Tibial nerve (tissue), 4 donors: ENCODE data around the gene CACYBP. TPM values are rescaled to one million over a fixed set of nuclear protein-coding genes. Genes with fewer than 3 reads are reported as not detected.
"Not testable (repeated sequence)": the region's sequence is repeated elsewhere in the genome, so short reads cannot be mapped to it uniquely, and the experiment has no call there.

Experiments
- DNase-seq, 2 donors: peaks; one replicate each; pipeline ENCODE4 v3.0.0-alpha.2; 2019; ENCODE audit warnings: low spot score in 2 of 2
- H3K27ac ChIP-seq, 4 donors: fragments of 200-600 bp; sonication (generic) in 3 of 4; one replicate each; pipeline ENCODE4 v1.5.1; 2017 to 2019; ENCODE audit warnings: mild to moderate bottlenecking in 1 of 4
- H3K27me3 ChIP-seq, 2 donors: fragments of 200-600 bp; sonication (generic) in 1 of 2; one replicate each; pipeline versions ENCODE4 v1.5.1 to v1.6.0; 2017 to 2019
- H3K36me3 ChIP-seq, 3 donors: fragments of 200-600 bp; sonication (generic); one replicate each; pipeline ENCODE4 v1.5.1; 2018 to 2019
- H3K4me1 ChIP-seq, 4 donors: fragments of 200-600 bp; sonication (generic) in 3 of 4; one replicate each; pipeline ENCODE4 v1.5.1; 2017 to 2019
- H3K4me3 ChIP-seq, 4 donors: fragments of 200-600 bp; sonication (generic) in 3 of 4; one replicate each; pipeline ENCODE4 v1.5.1; 2017 to 2019; ENCODE audit warnings: mild to moderate bottlenecking in 1 of 4, moderate library complexity in 1 of 4
- H3K9me3 ChIP-seq, 4 donors: fragments of 200-600 bp; sonication (generic) in 3 of 4; one replicate each; pipeline ENCODE4 v1.5.1; 2017 to 2019
- EP300 ChIP-seq, 2 donors: sonication (generic); formaldehyde crosslinking; IDR thresholded peaks; one replicate each; pipeline ENCODE4 v1.6.1; 2017; ENCODE audit warnings: antibody characterized with exemption in 2 of 2, mild to moderate bottlenecking in 1 of 2
- POLR2A ChIP-seq, 2 donors: fragments of 450-650 bp; IDR thresholded peaks; one replicate each; pipeline ENCODE4 v1.6.1; 2017; ENCODE audit warnings: antibody characterized with exemption in 2 of 2, mild to moderate bottlenecking in 2 of 2, moderate library complexity in 2 of 2
- WGBS, 2 donors: methylation state at CpG; one replicate each; pipeline ENCODE4 v1.1.5; 2018; 5-methylcytosine and 5-hydroxymethylcytosine counted together
- total RNA-seq, 4 donors: library from RNA; depleted of rRNA; stranded (reverse); fragments of >200 nt; gene quantifications; one replicate each; pipeline ENCODE4 v1.1.0, GENCODE V29; 2016
- TF ChIP-seq, protein P1 (sequence below), 5 experiments: fragments of 200-600 bp in 3 of 5; fragments of 450-650 bp in 2 of 5; sonication (generic) in 3 of 5; IDR thresholded peaks; one replicate each; pipeline ENCODE4 v1.5.1; 2016 to 2019; ENCODE audit warnings: antibody characterized with exemption in 5 of 5, mild to moderate bottlenecking in 3 of 5, moderate library complexity in 2 of 5

The CACYBP gene
- total RNA-seq, 4 donors from 2014 or later = 60.8 to 165 (median 78.2) TPM

DNA sequence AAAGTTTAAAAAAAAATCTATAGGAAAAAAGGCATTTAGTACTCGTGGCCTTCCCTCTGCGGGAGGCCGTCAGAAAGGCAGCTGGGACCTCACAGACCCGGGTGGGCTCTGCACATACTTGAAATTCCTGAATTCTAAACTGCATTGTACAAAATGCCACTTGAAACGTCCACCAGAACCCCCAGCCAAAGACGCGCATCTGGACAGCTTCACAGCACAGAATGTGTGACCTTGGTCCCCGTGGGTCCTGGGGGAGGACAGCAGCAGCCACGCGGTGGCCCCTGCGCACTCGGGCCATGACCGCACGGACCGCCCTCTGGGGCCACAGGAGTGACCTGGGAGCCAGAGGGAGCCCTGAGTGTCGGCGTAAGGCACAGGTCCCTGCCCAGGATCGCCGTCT is 44.1 kb downstream of the CACYBP start:
- H3K9me3 ChIP-seq = no peaks in the 10 kb centered on the region
- no peaks in the 10 kb centered on the region for H3K4me1 ChIP-seq
- no peaks in the 10 kb centered on the region for H3K36me3 ChIP-seq
- DNase-seq = no peak
- no peaks in the 10 kb centered on the region for H3K27me3 ChIP-seq
- TF ChIP-seq EP300 (IDR thresholded peaks at IDR 0.05) (no peak), POLR2A (IDR thresholded peaks at IDR 0.05) (no peak)
- TF ChIP-seq, protein P1, sequence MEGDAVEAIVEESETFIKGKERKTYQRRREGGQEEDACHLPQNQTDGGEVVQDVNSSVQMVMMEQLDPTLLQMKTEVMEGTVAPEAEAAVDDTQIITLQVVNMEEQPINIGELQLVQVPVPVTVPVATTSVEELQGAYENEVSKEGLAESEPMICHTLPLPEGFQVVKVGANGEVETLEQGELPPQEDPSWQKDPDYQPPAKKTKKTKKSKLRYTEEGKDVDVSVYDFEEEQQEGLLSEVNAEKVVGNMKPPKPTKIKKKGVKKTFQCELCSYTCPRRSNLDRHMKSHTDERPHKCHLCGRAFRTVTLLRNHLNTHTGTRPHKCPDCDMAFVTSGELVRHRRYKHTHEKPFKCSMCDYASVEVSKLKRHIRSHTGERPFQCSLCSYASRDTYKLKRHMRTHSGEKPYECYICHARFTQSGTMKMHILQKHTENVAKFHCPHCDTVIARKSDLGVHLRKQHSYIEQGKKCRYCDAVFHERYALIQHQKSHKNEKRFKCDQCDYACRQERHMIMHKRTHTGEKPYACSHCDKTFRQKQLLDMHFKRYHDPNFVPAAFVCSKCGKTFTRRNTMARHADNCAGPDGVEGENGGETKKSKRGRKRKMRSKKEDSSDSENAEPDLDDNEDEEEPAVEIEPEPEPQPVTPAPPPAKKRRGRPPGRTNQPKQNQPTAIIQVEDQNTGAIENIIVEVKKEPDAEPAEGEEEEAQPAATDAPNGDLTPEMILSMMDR (IDR thresholded peaks at IDR 0.05) = no peak
- H3K27ac ChIP-seq = no peak overlapping the region
- 29 to 46% methylated on average over 19 of the region's 19 CpGs for WGBS, 2 donors
- no peak overlapping the region for H3K4me3 ChIP-seq

- H3K4me1 ChIP-seq, H3K9me3 ChIP-seq, H3K36me3 ChIP-seq, DNase-seq, H3K27me3 ChIP-seq, H3K4me3 ChIP-seq, H3K27ac ChIP-seq: not testable (repeated sequence)
- 89 to 91% methylated on average over 18 of the region's 18 CpGs for WGBS, 2 donors
Observed at GRCh38 chr1:175044591-175044990, 44.8 kb downstream of the CACYBP start.

GRCh38 chr1:175045097-175045496 is 45.4 kb downstream of the CACYBP start:
- DNase-seq = no peak
- no peak overlapping the region for H3K27ac ChIP-seq
- 93% methylated on average over 19 of the region's 19 CpGs for WGBS, 2 donors

DNA sequence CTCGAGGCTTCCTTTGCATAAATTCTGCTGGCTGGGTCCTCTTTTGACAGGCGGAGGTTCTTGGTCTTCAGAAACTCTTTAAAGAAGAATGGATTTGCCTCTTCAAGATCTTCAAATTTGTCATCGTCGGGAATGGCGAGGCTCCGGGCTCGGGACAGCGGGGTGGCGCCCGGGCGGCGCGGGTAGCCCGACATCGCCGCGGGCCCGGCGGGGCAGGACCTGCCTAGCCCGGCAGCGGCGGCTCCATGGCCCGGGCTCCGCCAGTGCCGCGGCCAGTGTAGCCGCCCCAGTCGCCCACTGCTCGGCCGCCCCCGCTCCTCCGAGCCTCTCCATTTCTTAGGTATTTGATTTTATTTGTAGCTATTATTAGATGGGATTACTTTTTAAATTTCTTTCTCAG is 45.8 kb downstream of the CACYBP start:
- Histone ChIP-seq H3K36me3 (no peaks in the 10 kb centered on the region), H3K4me3 (no peak overlapping the region), H3K9me3 (no peaks in the 10 kb centered on the region), H3K27me3 (no peaks in the 10 kb centered on the region), H3K27ac (no peak overlapping the region), H3K4me1 (no peaks in the 10 kb centered on the region)
- 97% methylated on average over 32 of the region's 32 CpGs for WGBS, 2 donors
- TF ChIP-seq POLR2A (IDR thresholded peaks at IDR 0.05) (no peak), EP300 (IDR thresholded peaks at IDR 0.05) (no peak)
- TF ChIP-seq, protein P1 (IDR thresholded peaks at IDR 0.05) = no peak
- DNase-seq = no peak

More at GRCh38 chr1:175045097-175045496, 45.4 kb downstream of the CACYBP start:
- Histone ChIP-seq H3K27me3 (no peaks in the 10 kb centered on the region), H3K9me3 (no peaks in the 10 kb centered on the region), H3K36me3 (no peaks in the 10 kb centered on the region), H3K4me3 (no peak overlapping the region), H3K4me1 (no peaks in the 10 kb centered on the region)
- TF ChIP-seq, protein P1 (IDR thresholded peaks at IDR 0.05) = no peak
- TF ChIP-seq EP300 (IDR thresholded peaks at IDR 0.05) (no peak), POLR2A (IDR thresholded peaks at IDR 0.05) (no peak)

DNA sequence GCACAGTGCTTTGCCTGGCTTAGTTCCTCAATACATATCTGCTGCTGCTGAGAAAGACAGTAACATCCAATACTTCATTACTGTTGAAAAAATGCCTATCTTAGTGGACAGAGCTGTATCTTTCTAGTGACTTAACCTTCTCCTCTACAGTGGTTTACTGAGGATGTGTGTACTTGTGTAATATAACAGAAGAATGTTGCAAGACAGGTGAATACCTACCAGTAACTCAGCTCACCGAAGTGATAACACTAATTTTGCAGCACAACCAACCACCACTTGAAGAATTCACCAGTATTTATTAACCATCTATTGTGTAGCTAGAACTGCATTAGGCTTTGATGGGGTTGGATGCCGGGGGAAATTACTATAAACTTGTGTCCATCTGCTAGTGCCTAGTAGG is 51.2 kb downstream of the CACYBP start:
- no peaks in the 10 kb centered on the region for H3K9me3 ChIP-seq
- TF ChIP-seq POLR2A (IDR thresholded peaks at IDR 0.05) (no peak), EP300 (IDR thresholded peaks at IDR 0.05) (no peak)
- TF ChIP-seq, protein P1 (IDR thresholded peaks at IDR 0.05) = no peak
- WGBS, 2 donors = 89 to 95% methylated on average over 2 of the region's 2 CpGs
- H3K4me3 ChIP-seq = no peak overlapping the region
- H3K27ac ChIP-seq = no peak overlapping the region
- no peak for DNase-seq
- no peaks in the 10 kb centered on the region for H3K4me1 ChIP-seq
- no peaks in the 10 kb centered on the region for H3K36me3 ChIP-seq
- H3K27me3 ChIP-seq = no peaks in the 10 kb centered on the region

- TF ChIP-seq, protein P1 (IDR thresholded peaks at IDR 0.05) = no peak
- no peak for TF ChIP-seq POLR2A (IDR thresholded peaks at IDR 0.05)
- TF ChIP-seq EP300 (IDR thresholded peaks at IDR 0.05) = no peak
- Histone ChIP-seq H3K27ac (no peak overlapping the region), H3K4me1 (no peaks in the 10 kb centered on the region), H3K27me3 (no peaks in the 10 kb centered on the region), H3K4me3 (no peak overlapping the region), H3K36me3 (no peaks in the 10 kb centered on the region), H3K9me3 (no peaks in the 10 kb centered on the region)
- WGBS, 2 donors = 47 to 48% methylated on average over 3 of the region's 3 CpGs
- no peak for DNase-seq
Observed at GRCh38 chr1:175054736-175055135, 55.0 kb downstream of the CACYBP start.
